ENCODE measurements around the gene ELMO3. TPM values are rescaled to one million over a fixed set of nuclear protein-coding genes. Genes with fewer than 3 reads are reported as not detected.

The ELMO3 gene
- total RNA-seq, 1 donor from 2014 or later, result not detected

GRCh38 chr16:67245674-67246080 is 46.7 kb downstream of the ELMO3 start:
- intact Hi-C loops (cut with DNase I), result loop anchor here (10.0 kb wide), 3 partner anchors 419 to 599 kb away; partner anchors contain the start of genes ACD, C16orf86, CENPT and ENKD1

GRCh38 chr16:67246081-67246755 is 47.3 kb downstream of the ELMO3 start:
- peak in 2 of 3 experiments; percentile 48 to 54 for TF ChIP-seq CTCF (IDR thresholded peaks at IDR 0.05)
- Histone ChIP-seq H3K36me3 (no peaks in the 10 kb centered on the region), H3K4me1 (peaks cover 31 to 34% of the 10 kb centered on the region in 2 donors), H3K27me3 (peaks cover 6% of the 10 kb centered on the region), H3K27ac (peak overlapping the region; percentile 82 to 89), H3K9me3 (no peaks in the 10 kb centered on the region), H3K4me3 (peak overlapping the region; percentile 65 to 69)
- intact Hi-C loops (cut with DNase I), result loop anchor here (10.0 kb wide), 3 partner anchors 419 to 599 kb away; partner anchors contain the start of genes ACD, C16orf86, CENPT and ENKD1
- peak in 1 of 2 donors; percentile 87 for DNase-seq (ENCODE audit: low spot score in 2 of 2)

More at GRCh38 chr16:67245674-67246080, 46.7 kb downstream of the ELMO3 start:
- H3K4me3 ChIP-seq, result peak overlapping the region; percentile 65 to 69
- no peaks in the 10 kb centered on the region for H3K36me3 ChIP-seq
- peak overlapping the region; percentile 82 to 89 for H3K27ac ChIP-seq
- peaks cover 33 to 39% of the 10 kb centered on the region in 2 donors for H3K4me1 ChIP-seq
- DNase-seq (ENCODE audit: low spot score in 2 of 2), result no peak
- H3K27me3 ChIP-seq, result peaks cover 6% of the 10 kb centered on the region
- no peaks in the 10 kb centered on the region for H3K9me3 ChIP-seq
- TF ChIP-seq CTCF (IDR thresholded peaks at IDR 0.05), result no peak

GRCh38 chr16:67246756-67247191 is 47.8 kb downstream of the ELMO3 start:
- TF ChIP-seq CTCF (IDR thresholded peaks at IDR 0.05), result no peak
- intact Hi-C loops (cut with DNase I), result loop anchor here (1.0 to 10.0 kb wide), 4 partner anchors 19 to 598 kb away; partner anchors contain the start of genes ACD, C16orf86, CENPT and ENKD1
- no peak for DNase-seq (ENCODE audit: low spot score in 2 of 2)
- Histone ChIP-seq H3K9me3 (no peaks in the 10 kb centered on the region), H3K4me1 (peaks cover 28 to 31% of the 10 kb centered on the region in 2 donors), H3K4me3 (peak overlapping the region; percentile 65 to 69), H3K36me3 (no peaks in the 10 kb centered on the region), H3K27me3 (peaks cover 6% of the 10 kb centered on the region), H3K27ac (peak overlapping the region; percentile 82 to 89)

- Histone ChIP-seq H3K9me3 (no peaks in the 10 kb centered on the region), H3K4me3 (peak within 1 kb of the TSS; percentile 69 to 71), H3K4me1 (peaks cover 28 to 31% of the 10 kb centered on the region in 2 donors), H3K27me3 (peaks cover 6% of the 10 kb centered on the region), H3K36me3 (no peaks in the 10 kb centered on the region), H3K27ac (peak within 1 kb of the TSS; percentile 82 to 89)
- intact Hi-C loops (cut with DNase I), result loop anchor here (1.0 to 10.0 kb wide), 4 partner anchors 20 to 597 kb away; partner anchors contain the start of genes ACD, C16orf86, CENPT and ENKD1
- TF ChIP-seq CTCF (IDR thresholded peaks at IDR 0.05), result no peak
- peak; percentile 94 to 99 for DNase-seq (ENCODE audit: low spot score in 2 of 2)
These were observed 48.5 kb downstream of the ELMO3 start, which contains the start of gene FHOD1 for GRCh38 chr16:67247192-67248072. TSS of gene FHOD1 (minus strand) at chr16:67247481. CDS start at chr16:67247410, 71 bp downstream.

GRCh38 chr16:67248073-67248400 is 49.1 kb downstream of the ELMO3 start:
- Histone ChIP-seq H3K27ac (peak overlapping the region in 1 of 2 donors; percentile 40), H3K27me3 (peaks cover 6% of the 10 kb centered on the region), H3K4me3 (peak overlapping the region; percentile 69 to 71), H3K4me1 (peaks cover 28 to 31% of the 10 kb centered on the region in 2 donors), H3K36me3 (no peaks in the 10 kb centered on the region), H3K9me3 (no peaks in the 10 kb centered on the region)
- intact Hi-C loops (cut with DNase I), result loop anchor here (10.0 kb wide), 3 partner anchors 417 to 597 kb away; partner anchors contain the start of genes ACD, C16orf86, CENPT and ENKD1
- TF ChIP-seq CTCF (IDR thresholded peaks at IDR 0.05), result no peak
- no peak for DNase-seq (ENCODE audit: low spot score in 2 of 2)

Data from ascending aorta (tissue), 2 donors.